SK-N-MC (cell line): ENCODE data around the gene PRPS2.

Source experiments
- EZH2 ChIP-seq: fragments of 200-600 bp; sonication (generic); IDR thresholded peaks from one replicate; pipeline ENCODE4 v1.6.1; 2017; ENCODE audit warnings: antibody characterized with exemption
- POLR2AphosphoS5 ChIP-seq: IDR thresholded peaks from 2 replicates; pipeline ENCODE4 v1.6.1; 2012; ENCODE audit warnings: mild to moderate bottlenecking, low read depth, low read length, borderline replicate concordance

- no peak for TF ChIP-seq POLR2AphosphoS5
- TF ChIP-seq EZH2 = no peak
Measured at GRCh38 chrX:12867685-12868084, 76.5 kb downstream of the PRPS2 start.
